SK-N-SH (cell line): Measurements from ENCODE around the gene HOXA2.

Experiments used
- EP300 ChIP-seq, 2 experiments: IDR thresholded peaks; 2 replicates each; pipeline versions ENCODE4 v1.4.0 to v1.6.1; 2012; ENCODE audit warnings: borderline replicate concordance in 1 of 2, low read depth in 1 of 2, low read length in 1 of 2
- EZH2phosphoT487 ChIP-seq: fragments of 200-600 bp; sonication (generic); IDR thresholded peaks from 2 replicates; pipeline ENCODE4 v1.6.1; 2017; ENCODE audit warnings: low read depth, mixed run types, mild to moderate bottlenecking, antibody characterized with exemption, moderate library complexity, borderline replicate concordance
- SMC3 ChIP-seq: IDR thresholded peaks from 2 replicates; pipeline ENCODE4 v1.6.1; 2012; ENCODE audit warnings: low read depth, low read length, improper control_type of control experiment

- no peak for TF ChIP-seq EZH2phosphoT487
- TF ChIP-seq SMC3: no peak
- no peak for TF ChIP-seq EP300 (IDR thresholded peaks at IDR 0.05; ENCODE audit: borderline replicate concordance in 1 of 2, low read depth in 1 of 2, low read length in 1 of 2)
These were observed 9.9 kb upstream of the HOXA2 start for GRCh38 chr7:27112361-27112760.
